Neural progenitor cell (in vitro differentiated cells): Measurements from ENCODE around the gene DEXI.

Experiments
- EZH2 ChIP-seq: fragments of 200-600 bp; sonication (generic); IDR thresholded peaks from 2 replicates; pipeline ENCODE4 v1.6.1; 2017; ENCODE audit warnings: antibody characterized with exemption, mild to moderate bottlenecking, moderate library complexity
- EZH2phosphoT487 ChIP-seq: fragments of 200-600 bp; sonication (generic); IDR thresholded peaks from 2 replicates; pipeline ENCODE4 v1.6.1; 2017; ENCODE audit warnings: antibody characterized with exemption
- TF ChIP-seq, protein P1 (sequence below): fragments of 200-600 bp; sonication (generic); IDR thresholded peaks from 2 replicates; pipeline ENCODE4 v1.5.1; 2017; ENCODE audit warnings: antibody characterized with exemption, mild to moderate bottlenecking

GRCh38 chr16:10935226-10935915 lies 6.9 kb downstream of the DEXI start:
- TF ChIP-seq, protein P1, sequence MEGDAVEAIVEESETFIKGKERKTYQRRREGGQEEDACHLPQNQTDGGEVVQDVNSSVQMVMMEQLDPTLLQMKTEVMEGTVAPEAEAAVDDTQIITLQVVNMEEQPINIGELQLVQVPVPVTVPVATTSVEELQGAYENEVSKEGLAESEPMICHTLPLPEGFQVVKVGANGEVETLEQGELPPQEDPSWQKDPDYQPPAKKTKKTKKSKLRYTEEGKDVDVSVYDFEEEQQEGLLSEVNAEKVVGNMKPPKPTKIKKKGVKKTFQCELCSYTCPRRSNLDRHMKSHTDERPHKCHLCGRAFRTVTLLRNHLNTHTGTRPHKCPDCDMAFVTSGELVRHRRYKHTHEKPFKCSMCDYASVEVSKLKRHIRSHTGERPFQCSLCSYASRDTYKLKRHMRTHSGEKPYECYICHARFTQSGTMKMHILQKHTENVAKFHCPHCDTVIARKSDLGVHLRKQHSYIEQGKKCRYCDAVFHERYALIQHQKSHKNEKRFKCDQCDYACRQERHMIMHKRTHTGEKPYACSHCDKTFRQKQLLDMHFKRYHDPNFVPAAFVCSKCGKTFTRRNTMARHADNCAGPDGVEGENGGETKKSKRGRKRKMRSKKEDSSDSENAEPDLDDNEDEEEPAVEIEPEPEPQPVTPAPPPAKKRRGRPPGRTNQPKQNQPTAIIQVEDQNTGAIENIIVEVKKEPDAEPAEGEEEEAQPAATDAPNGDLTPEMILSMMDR: no peak
- TF ChIP-seq EZH2 (no peak), EZH2phosphoT487 (no peak)
